Adrenal gland (tissue), 5 donors: ENCODE results near the gene PACC1.

Experiments
- CTCF ChIP-seq, 6 experiments: fragments of 450-650 bp in 4 of 6; fragments of 200-600 bp in 2 of 6; sonication (generic) in 1 of 6; IDR thresholded peaks; 1 replicate in 5 of 6; 2 replicates in 1 of 6; pipeline versions ENCODE4 v1.5.1 to v1.8.0; 2016 to 2021; ENCODE audit warnings: antibody characterized with exemption in 6 of 6, mild to moderate bottlenecking in 2 of 6, moderate library complexity in 1 of 6
- POLR2A ChIP-seq, 2 donors: fragments of 450-650 bp; IDR thresholded peaks; one replicate each; pipeline ENCODE4 v1.6.1; 2017; ENCODE audit warnings: antibody characterized with exemption in 2 of 2, mild to moderate bottlenecking in 2 of 2, moderate library complexity in 1 of 2
- donor health status: DM: no; HTN: no; CAD: no.

GRCh38 chr1:212460376-212460775, 45.7 kb upstream of the PACC1 start:
- TF ChIP-seq POLR2A (IDR thresholded peaks at IDR 0.05) (no peak), CTCF (IDR thresholded peaks at IDR 0.05) (no peak)
